Ovary (tissue), 1 donor: Measurements from ENCODE around the gene GPR55.

Source experiments
- EP300 ChIP-seq: sonication (generic); formaldehyde crosslinking; IDR thresholded peaks from one replicate; pipeline ENCODE4 v1.6.1; 2017; ENCODE audit warnings: antibody characterized with exemption
- POLR2A ChIP-seq: fragments of 450-650 bp; IDR thresholded peaks from one replicate; pipeline ENCODE4 v1.6.1; 2017; ENCODE audit warnings: antibody characterized with exemption, mild to moderate bottlenecking, moderate library complexity

DNA sequence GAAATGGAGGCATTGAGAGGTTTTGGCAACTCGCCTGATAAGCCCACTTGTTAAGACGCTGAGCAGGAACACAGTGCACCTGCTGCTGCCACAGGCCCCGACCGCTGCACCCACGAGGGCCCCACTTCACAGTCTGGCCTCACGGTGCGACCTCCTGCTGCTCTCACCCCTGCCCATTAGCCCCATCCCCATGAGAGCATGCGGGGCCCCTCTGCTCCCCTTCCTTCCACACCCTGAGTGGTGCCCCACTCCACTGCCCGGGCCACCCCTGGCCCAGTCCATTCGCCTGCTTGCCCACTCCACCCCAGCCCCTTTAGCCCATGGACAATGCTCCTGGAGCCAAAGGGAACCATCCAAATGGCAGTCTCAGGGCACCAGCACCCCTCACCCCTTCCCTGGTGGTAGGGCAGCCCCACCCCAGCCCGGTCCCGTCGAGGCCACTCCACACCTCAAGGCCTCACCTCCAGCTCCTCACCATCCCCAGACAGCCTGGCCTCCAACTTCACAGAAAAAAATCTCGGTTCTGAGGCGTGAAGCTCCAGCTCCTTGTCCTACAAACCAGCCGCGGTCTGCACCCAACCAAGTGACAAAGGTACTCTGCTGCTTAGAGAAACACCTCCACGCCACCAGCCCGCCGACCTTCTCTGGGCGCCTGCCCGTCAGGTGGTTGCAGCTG is 6.7 kb upstream of the GPR55 start:
- no peak for TF ChIP-seq EP300
- no peak for TF ChIP-seq POLR2A
